Epithelial cell of prostate (primary cell): Measurements from ENCODE around the gene GRAMD2B.
A peak's percentile ranks its signal among the peaks of the same experiment; 100 is the strongest.

Experiments
- DNase-seq: peaks from one replicate; pipeline ENCODE4 v3.0.0-alpha.2; 2011; ENCODE audit warnings: low read depth, low spot score
- H3K27ac ChIP-seq: fragments of 450-650 bp; 2 replicates; pipeline ENCODE4 v1.5.1; 2017; ENCODE audit warnings: mild to moderate bottlenecking

Gene GRAMD2B

DNA sequence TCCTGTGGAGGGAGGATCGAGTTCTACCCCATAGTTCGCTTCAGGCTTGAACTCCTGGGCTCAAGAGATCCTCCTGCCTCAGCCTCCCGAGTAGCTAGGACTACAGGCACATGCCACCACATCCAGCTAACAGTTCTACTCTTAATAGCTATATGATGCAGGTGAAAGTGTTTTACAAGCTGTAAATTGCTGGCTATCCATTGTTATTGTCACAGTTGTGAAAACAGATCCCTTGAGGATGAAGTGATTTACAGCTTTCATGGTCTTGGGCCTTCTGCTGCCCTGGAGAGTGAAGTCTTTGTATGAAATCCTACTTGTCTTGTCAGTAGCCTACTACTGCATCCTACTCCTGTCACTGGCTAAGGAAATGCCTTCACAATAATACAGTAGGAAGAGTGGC is 48.0 kb downstream of the GRAMD2B start:
- no peak for DNase-seq
- peak overlapping the region; percentile 80 for H3K27ac ChIP-seq

DNA sequence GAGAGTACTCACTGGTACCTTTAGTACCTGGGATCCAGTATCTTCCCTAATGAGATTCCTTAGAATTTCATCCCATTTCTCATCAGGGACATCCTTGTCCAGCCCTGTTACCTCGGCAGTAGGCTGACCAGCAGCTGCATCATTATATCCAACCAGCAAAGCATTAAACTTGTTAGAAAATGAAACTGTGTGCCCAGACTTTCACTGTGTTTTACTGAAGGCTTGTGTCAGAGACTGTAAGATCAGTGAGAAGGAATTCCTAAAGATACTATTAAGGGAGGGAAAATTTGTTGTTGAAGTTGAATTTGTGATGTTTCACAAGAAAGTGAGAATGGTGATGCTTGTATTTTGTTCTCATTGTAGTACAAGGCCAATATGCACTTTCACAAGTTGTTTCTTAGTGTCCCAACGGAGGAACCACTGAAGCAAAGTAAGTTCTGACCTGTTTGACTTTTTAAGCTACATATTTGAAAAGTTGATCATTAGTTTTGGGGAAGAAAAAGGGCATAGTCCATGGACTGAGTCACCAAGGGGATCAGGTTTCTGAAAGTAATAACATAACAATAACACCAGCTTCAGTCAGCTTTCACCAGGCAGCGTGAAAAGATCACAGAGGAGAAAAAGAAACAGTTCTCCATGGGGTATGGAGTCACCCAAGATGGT is 48.8 kb downstream of the GRAMD2B start:
- peak overlapping the region; percentile 80 for H3K27ac ChIP-seq
- DNase-seq = no peak

DNA sequence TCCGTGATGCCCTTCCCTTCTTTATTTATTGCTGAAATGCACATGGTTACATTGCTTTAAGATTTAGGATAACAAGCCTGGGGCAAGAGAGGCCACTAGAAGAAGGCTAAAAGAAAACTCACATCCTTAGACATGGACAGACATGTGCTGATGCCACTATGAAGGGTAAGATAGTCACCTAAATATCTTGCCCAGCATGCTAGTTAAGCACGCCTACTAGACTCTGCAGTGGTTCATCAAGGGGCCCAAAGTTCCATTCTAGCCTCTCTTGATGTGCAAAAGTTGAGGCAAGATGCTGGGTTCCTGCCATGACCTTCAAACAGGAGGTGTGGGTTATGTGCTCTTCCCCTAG is 49.3 kb downstream of the GRAMD2B start:
- no peak for DNase-seq
- H3K27ac ChIP-seq = peak overlapping the region; percentile 80

DNA sequence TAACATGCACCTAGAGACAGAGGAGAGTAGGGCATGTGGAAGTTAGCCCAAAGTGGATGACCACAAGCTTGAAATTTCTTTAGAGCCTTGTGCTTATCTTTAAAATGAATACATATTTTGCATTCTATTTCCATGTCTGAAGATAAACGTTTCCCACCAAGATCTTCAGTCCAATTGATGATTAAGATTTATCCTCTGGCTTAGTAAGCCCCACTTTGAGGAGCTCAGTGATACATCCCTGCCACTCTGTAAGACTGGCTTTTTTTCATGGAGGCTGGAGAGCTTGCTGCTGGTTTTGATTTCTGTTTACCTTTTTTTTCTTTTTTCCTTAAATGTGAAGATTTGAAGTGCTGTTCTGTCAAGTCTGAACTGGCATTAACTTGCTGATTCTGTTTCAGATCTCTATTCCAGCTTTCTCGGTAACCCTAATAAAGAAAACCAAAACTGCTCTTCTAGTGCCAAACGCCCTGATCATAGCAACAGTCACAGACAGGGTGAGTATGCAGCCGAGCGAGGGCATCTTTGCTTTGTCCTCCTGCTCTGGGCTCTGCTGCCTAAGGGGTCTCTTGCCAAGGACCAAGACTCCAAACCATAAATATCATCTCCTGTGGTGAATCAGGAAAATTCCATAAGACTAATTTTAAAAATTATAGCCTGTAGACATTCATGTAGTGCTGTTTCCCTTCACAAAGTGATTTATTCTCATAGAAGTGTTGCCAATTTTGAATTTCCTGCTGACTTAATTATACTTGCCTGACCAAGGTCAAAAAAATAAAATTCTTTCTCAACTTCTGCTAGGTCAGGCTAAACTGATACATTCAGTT is 54.3 kb downstream of the GRAMD2B start:
- no peak for DNase-seq
- no peak overlapping the region for H3K27ac ChIP-seq

DNA sequence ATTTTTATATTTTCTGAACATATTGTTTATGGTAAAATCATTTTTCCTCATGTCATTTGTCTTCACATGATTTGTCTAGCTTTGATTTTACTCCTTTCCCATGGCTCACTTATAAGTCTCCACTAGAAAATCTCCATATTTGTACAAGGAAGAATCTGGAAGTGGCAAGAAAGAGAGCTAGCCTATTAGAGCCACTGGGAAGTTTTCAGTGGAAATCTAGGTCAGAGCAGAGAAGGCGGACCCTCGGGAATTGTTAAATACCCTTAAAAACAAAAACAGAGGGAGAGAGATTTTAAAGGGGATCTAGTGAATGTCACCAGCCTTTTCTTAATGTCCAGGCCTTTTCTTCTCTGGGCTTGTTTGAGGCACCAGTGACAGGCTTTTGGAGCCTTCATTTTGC is 56.6 kb downstream of the GRAMD2B start:
- no peak overlapping the region for H3K27ac ChIP-seq
- no peak for DNase-seq

DNA sequence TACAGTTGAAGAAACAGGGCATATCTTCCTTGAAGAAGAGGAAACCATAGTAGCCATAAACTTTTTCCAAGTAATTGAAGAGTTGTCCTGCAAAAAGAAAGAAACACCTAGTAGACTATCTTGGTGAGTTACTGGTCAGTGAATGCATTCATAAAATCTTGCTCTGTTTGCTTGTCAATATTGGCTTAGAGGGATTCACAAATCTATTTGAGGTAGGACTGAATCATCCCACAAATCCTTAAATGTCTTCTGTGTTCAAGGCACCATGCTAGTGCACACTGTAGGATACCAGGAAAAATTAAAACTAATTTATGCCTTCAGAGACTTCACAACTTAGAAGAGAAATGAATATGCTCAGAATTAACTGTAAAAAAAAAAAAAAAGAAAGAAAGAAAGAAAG is 57.6 kb downstream of the GRAMD2B start:
- no peak overlapping the region for H3K27ac ChIP-seq
- DNase-seq = no peak

DNA sequence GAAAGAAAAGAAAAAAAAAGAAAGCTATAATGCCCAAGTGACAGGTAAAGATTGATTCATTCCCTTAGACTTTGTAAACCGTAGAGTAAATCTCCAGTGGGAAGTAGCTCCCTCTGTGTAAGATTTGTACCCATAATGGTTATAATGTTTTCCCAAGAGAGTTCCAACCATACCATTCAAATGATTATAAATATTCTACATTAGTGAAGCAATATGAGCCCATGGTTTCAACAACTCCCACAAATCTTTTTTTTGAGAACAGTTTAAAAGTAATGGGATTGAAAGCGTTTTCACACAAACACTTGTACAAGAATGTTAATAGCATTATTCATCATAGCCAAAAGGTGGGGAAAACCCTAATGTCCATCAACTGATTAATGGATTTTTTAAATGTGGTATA is 58.0 kb downstream of the GRAMD2B start:
- no peak overlapping the region for H3K27ac ChIP-seq
- DNase-seq = no peak

DNA sequence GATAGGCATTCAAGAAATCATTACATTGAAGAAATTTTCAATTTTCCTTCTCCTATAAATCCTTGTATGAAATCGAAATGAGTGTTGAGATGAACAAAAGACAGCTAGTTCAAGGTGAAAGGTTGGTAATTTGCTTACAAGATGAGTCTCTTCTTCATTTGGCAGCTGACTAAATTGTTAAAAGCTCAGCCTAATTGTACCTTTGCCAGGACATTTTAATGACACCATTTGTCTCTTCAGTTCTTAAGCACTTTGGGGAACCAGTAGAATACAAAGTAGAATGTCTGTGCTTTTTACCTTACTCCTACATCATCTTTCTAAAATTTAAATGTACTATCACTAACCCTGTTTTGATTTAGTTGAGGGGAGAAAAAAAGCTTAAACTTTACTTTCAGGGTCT is 59.4 kb downstream of the GRAMD2B start:
- peak overlapping the region; percentile 4 for H3K27ac ChIP-seq

DNA sequence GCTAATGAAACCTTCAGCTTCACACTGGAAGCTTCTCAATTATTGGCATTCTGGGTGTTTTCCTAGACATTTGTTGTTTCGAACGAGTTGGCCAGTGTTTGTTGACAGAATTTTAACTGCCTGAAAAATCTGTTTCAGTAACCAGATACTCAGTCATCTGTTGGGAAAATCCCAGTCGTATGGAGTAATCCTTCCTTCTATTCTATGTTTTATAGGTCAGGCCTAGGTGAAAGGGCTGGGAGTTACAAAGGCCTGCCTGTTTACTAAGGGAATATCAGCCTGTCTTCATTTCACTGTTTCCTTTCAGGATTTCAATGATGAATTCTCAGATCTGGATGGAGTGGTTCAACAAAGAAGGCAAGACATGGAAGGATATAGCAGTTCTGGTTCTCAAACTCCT is 59.9 kb downstream of the GRAMD2B start:
- DNase-seq = no peak
- peak overlapping the region; percentile 4 for H3K27ac ChIP-seq

More for the DNA sequence above, 59.4 kb downstream of the GRAMD2B start:
- no peak for DNase-seq

DNA sequence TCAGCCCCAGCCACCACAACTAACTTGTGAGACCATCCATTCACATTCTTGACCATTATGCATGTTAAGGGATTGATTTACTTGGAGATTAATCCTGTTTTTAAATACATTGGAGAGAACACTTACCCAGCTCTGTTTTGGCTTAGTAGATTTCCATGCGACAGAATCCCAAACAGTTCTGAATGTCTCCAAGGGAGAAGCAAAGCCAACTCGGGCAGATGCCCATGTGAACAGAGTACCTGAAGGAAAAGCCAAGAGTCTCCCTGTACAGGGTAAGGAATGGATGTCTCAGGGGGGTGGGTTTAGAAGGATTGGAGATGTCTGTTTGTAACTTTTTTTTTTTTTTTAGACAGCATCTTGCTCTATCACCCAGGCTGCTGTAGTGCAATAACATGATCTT is 61.0 kb downstream of the GRAMD2B start:
- no peak overlapping the region for H3K27ac ChIP-seq
- DNase-seq = no peak

DNA sequence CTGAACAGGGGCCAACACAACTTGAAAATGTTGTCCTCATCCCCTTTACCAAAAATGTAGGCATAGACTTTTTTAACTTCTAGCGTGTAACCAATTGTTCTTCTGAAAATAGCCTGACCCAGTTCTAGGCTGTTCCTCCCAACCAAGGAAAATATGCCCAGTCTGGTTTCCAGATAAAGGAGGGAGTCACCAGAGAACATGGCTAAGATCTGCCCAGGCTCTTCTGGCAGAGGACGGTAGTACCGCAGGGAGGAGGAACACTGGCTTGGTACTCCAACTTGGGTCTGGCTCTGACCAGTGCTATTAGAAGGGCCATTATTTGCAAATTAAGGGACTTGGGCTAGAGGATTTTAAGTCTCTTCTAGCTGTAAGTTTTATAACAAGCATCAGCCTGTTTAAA is 63.1 kb downstream of the GRAMD2B start:
- no peak overlapping the region for H3K27ac ChIP-seq
- no peak for DNase-seq

DNA sequence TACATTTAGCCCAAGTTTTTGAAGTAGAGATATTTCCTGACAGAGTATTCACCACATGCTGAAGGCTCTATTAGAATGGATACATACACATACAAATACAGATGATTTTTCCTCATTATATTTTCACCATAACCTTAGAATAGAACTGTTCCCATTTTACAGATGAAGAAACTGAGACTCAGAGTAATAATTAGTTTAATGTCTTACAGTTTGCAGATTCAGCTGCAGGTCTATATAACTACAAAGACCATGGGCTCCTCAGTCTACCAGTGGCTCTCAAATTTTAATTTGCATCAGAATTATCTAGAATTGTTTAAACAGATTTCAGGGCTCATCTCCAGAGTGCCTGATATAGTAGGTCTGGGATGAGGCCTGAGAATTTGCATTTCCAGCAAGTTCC is 64.4 kb downstream of the GRAMD2B start:
- no peak overlapping the region for H3K27ac ChIP-seq
- DNase-seq = no peak

DNA sequence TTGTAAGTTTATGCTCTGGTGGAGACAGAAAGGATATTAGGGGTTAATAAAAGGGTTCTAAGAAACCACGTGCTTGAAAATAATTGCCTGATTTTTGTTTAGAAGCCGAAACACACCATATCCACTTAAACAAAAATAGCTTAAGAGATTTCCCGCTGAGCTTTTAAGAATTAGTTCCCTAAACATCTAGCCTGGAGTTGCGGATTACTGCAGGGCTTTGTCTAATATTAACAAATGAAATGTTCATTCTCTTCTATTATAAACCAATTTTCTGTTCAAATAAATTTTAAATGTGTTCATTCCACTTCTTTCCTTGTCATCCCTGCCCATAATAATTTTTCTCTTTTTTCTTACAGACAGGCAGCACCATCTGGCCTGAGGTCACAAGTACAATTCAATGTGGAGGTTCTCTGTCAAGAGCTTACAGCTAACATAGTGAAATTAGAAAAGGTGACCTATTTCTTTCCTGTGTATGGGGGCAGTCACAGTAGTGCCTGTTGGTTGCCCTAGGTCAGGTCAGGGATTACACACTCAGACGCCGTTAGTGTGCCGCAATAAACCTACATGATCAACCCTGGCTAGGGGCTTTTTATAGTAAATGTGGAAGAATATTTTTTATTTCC is 65.3 kb downstream of the GRAMD2B start:
- no peak overlapping the region for H3K27ac ChIP-seq
- DNase-seq = no peak

DNA sequence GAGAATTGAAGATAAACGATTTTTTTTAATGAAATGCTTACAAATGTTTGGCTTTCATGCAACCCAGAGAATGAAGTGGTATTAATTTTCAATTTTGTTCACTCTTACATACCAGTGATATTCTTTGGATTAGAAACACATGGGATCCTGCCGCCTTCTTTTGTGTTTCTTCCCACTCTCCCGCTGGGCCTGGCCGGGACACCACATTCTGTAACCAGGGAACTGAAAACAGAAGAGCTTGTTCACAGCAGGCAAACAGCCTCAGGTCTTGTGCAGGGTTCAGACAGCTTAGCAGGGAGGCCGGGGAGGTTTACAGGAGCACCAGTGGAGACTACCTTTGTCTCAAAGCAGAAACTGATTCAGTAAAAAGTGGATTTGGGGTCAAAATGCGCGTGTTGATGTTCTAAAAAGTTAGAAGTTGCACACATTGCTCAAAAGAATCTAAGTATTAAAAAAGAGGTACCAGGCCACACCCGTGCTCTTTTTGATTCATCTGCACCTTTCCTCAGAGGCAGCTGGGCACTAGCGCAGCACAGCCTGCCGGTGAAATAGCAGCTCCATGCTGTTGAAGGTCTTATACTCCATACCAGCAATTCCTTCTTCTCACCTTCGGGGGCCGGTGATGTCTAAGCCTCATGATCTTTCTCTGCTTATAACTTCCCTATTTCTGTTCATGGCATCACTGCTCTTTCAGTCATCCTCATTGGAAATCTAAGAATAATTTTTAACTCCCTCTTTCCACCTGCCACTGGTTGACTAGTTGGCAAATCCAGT is 67.1 kb downstream of the GRAMD2B start:
- H3K27ac ChIP-seq = peak overlapping the region; percentile 30
- no peak for DNase-seq

DNA sequence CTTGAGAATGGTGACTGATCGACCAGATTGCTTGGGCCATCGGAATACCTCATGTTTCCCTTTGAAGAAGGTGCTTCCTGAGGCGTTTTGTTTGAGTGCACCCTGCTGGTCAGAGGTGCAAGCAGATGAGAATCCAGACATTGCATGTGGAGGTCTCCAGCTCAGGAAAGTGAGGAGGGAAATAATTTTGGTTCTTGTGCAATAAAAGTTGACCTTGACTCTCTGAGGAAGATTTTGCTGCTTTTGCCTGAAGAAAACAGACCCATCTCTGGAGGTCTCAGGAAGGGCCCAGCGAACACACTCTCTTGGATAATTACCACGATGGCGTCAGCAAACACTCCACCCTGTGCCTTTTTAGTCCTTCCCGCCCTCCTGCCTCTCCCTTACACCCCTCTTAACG is 69.7 kb downstream of the GRAMD2B start:
- peak overlapping the region; percentile 30 for H3K27ac ChIP-seq
- DNase-seq = no peak

DNA sequence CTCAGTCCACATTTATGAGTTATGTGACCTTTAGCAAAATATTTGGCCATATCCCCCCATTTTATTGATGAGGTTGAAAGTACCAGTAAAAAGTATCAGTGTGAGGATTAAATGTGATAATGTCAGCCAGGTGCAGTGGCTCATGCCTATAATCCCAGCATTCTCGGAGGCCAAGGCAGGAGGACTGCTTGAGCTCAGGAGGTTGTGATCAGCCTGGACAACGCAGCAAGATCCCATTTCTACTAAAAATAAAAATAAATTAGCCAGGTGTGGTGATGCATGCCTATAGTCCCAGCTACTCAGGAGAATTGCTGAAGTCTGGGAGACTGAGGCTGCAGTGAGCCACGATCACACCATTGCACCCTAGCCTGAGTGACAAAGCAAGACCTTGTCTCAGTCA is 71.2 kb downstream of the GRAMD2B start:
- no peak for DNase-seq
- no peak overlapping the region for H3K27ac ChIP-seq

DNA sequence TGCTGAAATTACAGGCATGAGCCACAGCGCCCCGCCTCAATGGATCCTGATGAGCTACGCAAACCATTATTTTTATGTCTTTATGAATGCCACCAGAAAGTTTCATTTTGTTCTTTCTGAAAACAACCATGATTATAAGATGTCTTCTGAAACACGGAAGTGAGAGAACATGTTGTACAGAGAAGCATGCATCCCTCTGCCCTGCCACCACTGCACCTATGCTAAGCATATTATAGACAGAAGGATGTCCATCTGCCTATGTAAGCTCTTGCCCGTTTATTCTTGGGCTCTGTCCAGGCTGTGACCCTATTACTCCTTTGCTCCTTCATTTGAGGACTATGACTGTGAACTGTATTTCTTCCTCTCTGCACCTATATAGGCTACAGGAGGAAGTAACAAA is 74.3 kb downstream of the GRAMD2B start:
- no peak overlapping the region for H3K27ac ChIP-seq

DNA sequence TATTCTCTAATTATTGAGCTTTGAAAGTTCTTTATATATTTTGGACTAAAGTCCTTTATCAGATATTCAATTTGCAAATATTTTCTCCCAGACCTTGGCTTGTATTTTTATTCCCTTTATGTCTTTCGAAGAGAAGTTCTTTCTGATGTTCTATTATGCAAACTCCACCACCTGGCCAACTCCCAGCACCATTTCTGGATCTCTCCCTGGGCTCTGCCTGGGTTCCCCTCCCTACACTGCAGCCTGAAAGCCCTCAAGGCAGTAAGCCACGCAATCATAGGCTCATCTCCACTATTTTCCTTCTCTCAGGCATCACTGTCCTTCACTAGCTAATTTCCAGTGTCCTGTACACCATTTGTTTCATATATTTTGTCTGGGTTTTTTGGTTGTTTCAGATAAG is 76.1 kb downstream of the GRAMD2B start:
- no peak overlapping the region for H3K27ac ChIP-seq
- no peak for DNase-seq

More for the DNA sequence above, 74.3 kb downstream of the GRAMD2B start:
- DNase-seq = no peak

DNA sequence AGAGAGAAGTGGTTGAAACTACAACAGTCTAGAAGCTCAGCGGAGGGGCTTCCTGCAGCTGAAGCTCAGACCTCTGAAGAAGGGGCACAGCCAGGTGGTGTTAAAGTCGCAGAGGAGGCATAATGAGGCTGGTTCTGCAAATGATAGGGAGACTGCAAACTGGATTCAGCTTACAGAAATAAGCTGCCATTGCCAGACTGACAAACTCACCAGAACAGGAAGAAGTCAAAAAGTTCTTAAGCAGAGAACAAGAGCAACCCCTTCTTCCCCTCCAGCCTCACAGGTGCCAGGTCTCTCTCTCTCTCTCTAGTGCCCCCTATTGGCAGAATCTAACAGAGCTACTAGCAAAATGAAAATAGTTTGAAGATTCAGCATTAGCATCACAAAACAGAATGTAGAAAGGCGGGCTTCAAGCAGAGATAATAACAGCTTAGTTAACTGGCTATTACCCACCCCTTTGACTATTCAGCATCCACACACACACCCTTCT is 76.7 kb downstream of the GRAMD2B start:
- DNase-seq = no peak
- no peak overlapping the region for H3K27ac ChIP-seq

DNA sequence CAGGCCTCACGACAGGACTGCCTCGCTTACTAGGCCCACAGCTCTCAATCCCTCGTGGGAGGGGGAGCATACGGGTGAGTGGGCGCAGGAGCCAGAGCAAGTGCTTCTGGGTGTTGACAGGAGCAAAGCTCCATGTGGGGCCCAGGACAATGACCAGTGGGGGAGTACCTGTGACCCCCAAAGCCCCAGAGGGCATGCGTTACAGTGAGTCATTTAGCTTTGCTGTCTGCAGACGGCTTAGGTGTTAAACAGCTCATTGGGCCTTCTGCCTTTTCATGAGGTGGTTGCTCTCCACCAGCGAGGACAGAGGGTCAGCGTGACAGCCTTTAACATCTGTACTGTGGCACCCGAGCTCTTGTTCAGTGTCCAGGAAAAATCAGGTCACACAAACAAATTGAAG is 78.2 kb downstream of the GRAMD2B start:
- H3K27ac ChIP-seq = no peak overlapping the region
- DNase-seq = no peak
